Measurements from ENCODE around the gene PGAM4. TPM values are rescaled to one million over a fixed set of nuclear protein-coding genes. Genes with fewer than 3 reads are reported as not detected.

Gene PGAM4
- total RNA-seq, 2 experiments from 2014 or later: not detected

GRCh38 chrX:77961063-77961462 lies 8.4 kb downstream of the PGAM4 start:
- peaks cover 36% of the 10 kb centered on the region for H3K4me1 Mint-ChIP-seq (ENCODE audit: low read depth)

DNA sequence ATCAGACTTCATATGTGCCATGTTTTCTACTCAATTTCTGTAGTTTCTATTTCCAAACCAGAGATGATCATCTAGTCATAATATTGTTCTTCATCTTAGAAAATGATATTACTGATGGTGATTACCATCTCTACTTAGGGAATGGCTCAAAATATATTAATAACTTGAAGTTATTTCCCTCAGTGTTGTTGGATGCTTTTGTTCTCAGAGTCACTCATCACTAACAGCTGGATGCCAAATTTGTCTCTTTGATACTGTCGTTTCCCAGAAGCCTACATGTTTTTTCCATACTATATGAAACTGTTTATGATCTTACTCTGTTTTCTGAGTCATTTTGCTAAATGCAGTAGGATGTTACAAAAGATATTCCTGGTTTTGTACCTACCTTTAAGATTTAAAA lies 8.9 kb downstream of the PGAM4 start:
- DNase-seq (no peak), ATAC-seq (ENCODE audit: poor library complexity) (no peak)
- Mint-ChIP-seq H3K27me3 (no peaks in the 10 kb centered on the region), H3K4me3 (peak overlapping the region; percentile 63), H3K9me3 (no peaks in the 10 kb centered on the region), H3K4me1 (ENCODE audit: low read depth) (peaks cover 36% of the 10 kb centered on the region), H3K36me3 (ENCODE audit: low read depth) (peaks cover 17% of the 10 kb centered on the region), H3K27ac (peak overlapping the region; percentile 89)
- Histone ChIP-seq H3K27ac (ENCODE audit: low read depth in 1 of 2, low read length in 2 of 2) (no peak overlapping the region), H3K4me3 (ENCODE audit: low read length) (no peak overlapping the region), H3K36me3 (ENCODE audit: insufficient read depth, low read length) (no peaks in the 10 kb centered on the region), H3K9me3 (ENCODE audit: control insufficient read depth in 1 of 2, insufficient read depth in 1 of 2, low read length in 2 of 2) (no peaks in the 10 kb centered on the region), H3K4me1 (ENCODE audit: insufficient read depth, low read length) (peaks cover 3% of the 10 kb centered on the region), H3K27me3 (ENCODE audit: control insufficient read depth in 1 of 2, insufficient read depth in 2 of 2, low read length in 2 of 2) (no peaks in the 10 kb centered on the region)
- POLR2A ChIA-PET: no interaction called here
- TF ChIP-seq, protein P1, sequence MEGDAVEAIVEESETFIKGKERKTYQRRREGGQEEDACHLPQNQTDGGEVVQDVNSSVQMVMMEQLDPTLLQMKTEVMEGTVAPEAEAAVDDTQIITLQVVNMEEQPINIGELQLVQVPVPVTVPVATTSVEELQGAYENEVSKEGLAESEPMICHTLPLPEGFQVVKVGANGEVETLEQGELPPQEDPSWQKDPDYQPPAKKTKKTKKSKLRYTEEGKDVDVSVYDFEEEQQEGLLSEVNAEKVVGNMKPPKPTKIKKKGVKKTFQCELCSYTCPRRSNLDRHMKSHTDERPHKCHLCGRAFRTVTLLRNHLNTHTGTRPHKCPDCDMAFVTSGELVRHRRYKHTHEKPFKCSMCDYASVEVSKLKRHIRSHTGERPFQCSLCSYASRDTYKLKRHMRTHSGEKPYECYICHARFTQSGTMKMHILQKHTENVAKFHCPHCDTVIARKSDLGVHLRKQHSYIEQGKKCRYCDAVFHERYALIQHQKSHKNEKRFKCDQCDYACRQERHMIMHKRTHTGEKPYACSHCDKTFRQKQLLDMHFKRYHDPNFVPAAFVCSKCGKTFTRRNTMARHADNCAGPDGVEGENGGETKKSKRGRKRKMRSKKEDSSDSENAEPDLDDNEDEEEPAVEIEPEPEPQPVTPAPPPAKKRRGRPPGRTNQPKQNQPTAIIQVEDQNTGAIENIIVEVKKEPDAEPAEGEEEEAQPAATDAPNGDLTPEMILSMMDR (IDR thresholded peaks at IDR 0.05): no peak
- CTCF ChIA-PET: interaction anchor here (0.6 kb wide), 1 partner anchor 528 kb away, joined by 3 read pairs; no protein-coding TSS in a partner anchor
- intact Hi-C loops (cut with DNase I, micrococcal nuclease): loop anchor here in 1 of 2 experiments (10.0 kb wide), 1 partner anchor 46 kb away; the partner anchor contains the start of gene ATP7A

More at GRCh38 chrX:77961063-77961462, 8.4 kb downstream of the PGAM4 start:
- ChIA-PET CTCF (no interaction called here), POLR2A (no interaction called here)
- no peak for ATAC-seq (ENCODE audit: poor library complexity)
- no peaks in the 10 kb centered on the region for H3K27me3 ChIP-seq (ENCODE audit: control insufficient read depth in 1 of 2, insufficient read depth in 2 of 2, low read length in 2 of 2)
- intact Hi-C loops (cut with DNase I, micrococcal nuclease): loop anchor here in 1 of 2 experiments (10.0 kb wide), 1 partner anchor 46 kb away; the partner anchor contains the start of gene ATP7A
- H3K27ac Mint-ChIP-seq: peak overlapping the region; percentile 89
- H3K9me3 Mint-ChIP-seq: no peaks in the 10 kb centered on the region
- no peaks in the 10 kb centered on the region for H3K9me3 ChIP-seq (ENCODE audit: control insufficient read depth in 1 of 2, insufficient read depth in 1 of 2, low read length in 2 of 2)
- DNase-seq: peak in 1 of 14 experiments; percentile 3
- peaks cover 22% of the 10 kb centered on the region for H3K36me3 Mint-ChIP-seq (ENCODE audit: low read depth)
- H3K4me1 ChIP-seq (ENCODE audit: insufficient read depth, low read length): peaks cover 3% of the 10 kb centered on the region
- no peaks in the 10 kb centered on the region for H3K27me3 Mint-ChIP-seq
- TF ChIP-seq, protein P1 (IDR thresholded peaks at IDR 0.05): no peak
- peak overlapping the region; percentile 63 for H3K4me3 Mint-ChIP-seq
- H3K4me3 ChIP-seq (ENCODE audit: low read length): no peak overlapping the region
- no peaks in the 10 kb centered on the region for H3K36me3 ChIP-seq (ENCODE audit: insufficient read depth, low read length)
- H3K27ac ChIP-seq (ENCODE audit: low read depth in 1 of 2, low read length in 2 of 2): no peak overlapping the region

DNA sequence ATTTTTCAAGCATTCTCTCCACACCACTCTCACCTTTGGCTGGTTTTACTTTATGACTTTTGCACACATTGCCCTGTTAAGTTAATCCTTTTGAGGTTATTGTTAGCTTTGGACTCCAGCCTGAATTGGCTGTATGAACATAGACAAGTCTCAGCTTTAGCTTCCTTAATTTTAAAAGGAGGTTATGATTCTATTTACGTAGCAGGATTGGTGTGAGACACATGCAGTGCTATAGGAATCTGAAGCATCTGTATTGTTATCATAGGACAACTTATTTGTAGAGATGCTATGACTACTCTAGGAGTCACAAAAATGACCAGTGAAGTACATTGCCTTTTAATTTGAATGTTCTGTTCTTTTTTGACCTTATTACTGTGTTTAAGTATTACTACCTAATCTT lies 15.7 kb downstream of the PGAM4 start:
- no peaks in the 10 kb centered on the region for H3K27me3 Mint-ChIP-seq

More for the DNA sequence above, 15.7 kb downstream of the PGAM4 start:
- Histone ChIP-seq H3K27ac (ENCODE audit: low read depth in 1 of 2, low read length in 2 of 2) (no peak overlapping the region), H3K27me3 (ENCODE audit: control insufficient read depth in 1 of 2, insufficient read depth in 2 of 2, low read length in 2 of 2) (no peaks in the 10 kb centered on the region), H3K4me3 (ENCODE audit: low read length) (no peak overlapping the region), H3K4me1 (ENCODE audit: insufficient read depth, low read length) (no peaks in the 10 kb centered on the region), H3K36me3 (ENCODE audit: insufficient read depth, low read length) (no peaks in the 10 kb centered on the region), H3K9me3 (ENCODE audit: control insufficient read depth in 1 of 2, insufficient read depth in 1 of 2, low read length in 2 of 2) (no peaks in the 10 kb centered on the region)
- Mint-ChIP-seq H3K4me3 (no peak overlapping the region), H3K4me1 (ENCODE audit: low read depth) (peaks cover 21% of the 10 kb centered on the region), H3K27ac (no peak overlapping the region), H3K36me3 (ENCODE audit: low read depth) (peaks cover 14% of the 10 kb centered on the region), H3K9me3 (no peaks in the 10 kb centered on the region)
- CTCF ChIA-PET: no interaction called here
- intact Hi-C loops (cut with DNase I, micrococcal nuclease): no loop called here
- TF ChIP-seq, protein P1 (IDR thresholded peaks at IDR 0.05): no peak
- ATAC-seq (ENCODE audit: poor library complexity): no peak
- POLR2A ChIA-PET: no interaction called here
- no peak for DNase-seq

Data from CD4-positive, alpha-beta T cell (primary cell).